GM12865 (cell line): Measurements from ENCODE around the gene TNIK.

Experiments
- DNase-seq: peaks from one replicate; pipeline ENCODE4 v3.0.0; 2010; ENCODE audit warnings: low read depth
- H3K4me3 ChIP-seq: 2 replicates; pipeline ENCODE4 v1.5.1; 2011; ENCODE audit warnings: mild to moderate bottlenecking, low read depth, low read length, control low read depth
- TF ChIP-seq, protein P1 (sequence below): IDR thresholded peaks from 2 replicates; pipeline ENCODE4 v1.5.1; 2011; ENCODE audit warnings: low read length, control low read depth, low read depth, inconsistent platforms; ENCODE audit not compliant: insufficient read depth; ENCODE audit errors: missing control alignments

Gene TNIK

DNA sequence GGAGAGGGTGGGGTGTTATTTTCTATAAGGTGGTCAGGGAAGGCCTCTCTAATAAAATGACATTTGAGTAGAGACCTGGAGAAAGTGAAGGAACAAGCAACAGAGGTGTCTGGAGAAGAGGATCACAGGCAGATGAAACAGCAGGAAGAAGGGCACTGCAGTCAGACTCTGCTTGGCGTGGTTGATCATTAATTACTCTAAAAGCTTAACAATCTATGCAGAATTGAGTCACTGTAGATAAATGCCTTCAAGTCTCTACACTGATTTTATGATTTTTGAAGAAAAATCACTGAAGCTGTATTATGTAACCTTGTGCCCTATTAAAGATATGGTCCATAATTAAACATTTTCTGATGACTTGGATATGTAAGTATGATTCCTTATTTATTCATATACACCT lies 114.2 kb downstream of the TNIK start:
- TF ChIP-seq, protein P1, sequence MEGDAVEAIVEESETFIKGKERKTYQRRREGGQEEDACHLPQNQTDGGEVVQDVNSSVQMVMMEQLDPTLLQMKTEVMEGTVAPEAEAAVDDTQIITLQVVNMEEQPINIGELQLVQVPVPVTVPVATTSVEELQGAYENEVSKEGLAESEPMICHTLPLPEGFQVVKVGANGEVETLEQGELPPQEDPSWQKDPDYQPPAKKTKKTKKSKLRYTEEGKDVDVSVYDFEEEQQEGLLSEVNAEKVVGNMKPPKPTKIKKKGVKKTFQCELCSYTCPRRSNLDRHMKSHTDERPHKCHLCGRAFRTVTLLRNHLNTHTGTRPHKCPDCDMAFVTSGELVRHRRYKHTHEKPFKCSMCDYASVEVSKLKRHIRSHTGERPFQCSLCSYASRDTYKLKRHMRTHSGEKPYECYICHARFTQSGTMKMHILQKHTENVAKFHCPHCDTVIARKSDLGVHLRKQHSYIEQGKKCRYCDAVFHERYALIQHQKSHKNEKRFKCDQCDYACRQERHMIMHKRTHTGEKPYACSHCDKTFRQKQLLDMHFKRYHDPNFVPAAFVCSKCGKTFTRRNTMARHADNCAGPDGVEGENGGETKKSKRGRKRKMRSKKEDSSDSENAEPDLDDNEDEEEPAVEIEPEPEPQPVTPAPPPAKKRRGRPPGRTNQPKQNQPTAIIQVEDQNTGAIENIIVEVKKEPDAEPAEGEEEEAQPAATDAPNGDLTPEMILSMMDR: no peak
- H3K4me3 ChIP-seq: no peak overlapping the region
- no peak for DNase-seq

DNA sequence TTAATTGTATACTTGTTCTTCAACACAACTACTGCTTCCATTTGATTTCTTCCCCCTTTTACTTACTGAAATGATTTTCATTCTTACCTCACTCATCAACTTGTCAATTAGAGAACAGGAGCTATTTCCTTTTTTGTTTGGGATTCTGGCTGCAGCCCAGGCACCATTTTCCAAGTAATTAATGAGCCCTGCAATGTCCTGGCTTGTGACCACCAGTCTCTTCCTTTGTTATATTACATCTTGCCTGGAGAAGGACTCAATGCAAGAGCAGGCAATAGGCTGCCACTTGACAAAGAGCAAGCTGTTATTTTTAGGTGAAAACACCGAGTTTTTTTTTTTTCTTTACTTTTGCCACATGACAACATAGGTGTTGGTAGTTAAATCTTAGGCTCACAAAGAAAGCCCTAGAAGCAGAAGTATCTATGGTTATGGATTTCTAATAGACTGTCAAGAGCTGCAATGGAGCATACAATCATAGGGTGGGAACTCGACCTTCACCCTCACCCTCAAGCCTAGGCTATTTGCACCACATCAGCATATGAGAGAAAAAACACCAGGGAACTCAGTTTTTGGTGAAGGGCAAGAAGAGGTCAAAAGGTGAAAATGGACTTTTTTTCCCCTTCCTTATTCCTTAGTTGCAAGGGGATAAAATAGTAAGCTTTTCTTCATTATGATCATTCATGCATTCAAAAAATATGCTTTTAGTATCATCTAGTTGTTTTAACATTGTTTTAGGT lies 114.9 kb downstream of the TNIK start:
- no peak overlapping the region for H3K4me3 ChIP-seq
- TF ChIP-seq, protein P1: no peak
- no peak for DNase-seq

DNA sequence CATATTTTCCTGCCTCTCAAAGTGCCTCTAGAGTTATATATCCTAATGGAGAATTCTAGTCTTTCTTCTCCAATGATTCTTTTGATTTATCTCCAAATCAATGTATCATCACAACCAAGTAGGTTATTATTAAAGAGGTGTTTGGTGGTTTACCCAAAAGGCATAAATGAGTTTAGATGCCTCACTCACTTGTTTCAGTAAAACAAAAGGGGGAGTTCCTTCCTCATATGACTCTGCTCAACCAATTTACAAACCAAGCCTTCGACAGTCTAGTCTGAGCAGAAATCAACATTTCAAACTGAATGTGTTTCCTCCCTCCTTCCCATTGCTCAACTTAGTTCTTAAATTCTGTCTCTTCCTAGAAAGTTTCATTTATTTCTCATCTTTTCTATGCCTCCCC lies 116.5 kb downstream of the TNIK start:
- DNase-seq: peak; percentile 34
- no peak overlapping the region for H3K4me3 ChIP-seq
- TF ChIP-seq, protein P1: no peak

DNA sequence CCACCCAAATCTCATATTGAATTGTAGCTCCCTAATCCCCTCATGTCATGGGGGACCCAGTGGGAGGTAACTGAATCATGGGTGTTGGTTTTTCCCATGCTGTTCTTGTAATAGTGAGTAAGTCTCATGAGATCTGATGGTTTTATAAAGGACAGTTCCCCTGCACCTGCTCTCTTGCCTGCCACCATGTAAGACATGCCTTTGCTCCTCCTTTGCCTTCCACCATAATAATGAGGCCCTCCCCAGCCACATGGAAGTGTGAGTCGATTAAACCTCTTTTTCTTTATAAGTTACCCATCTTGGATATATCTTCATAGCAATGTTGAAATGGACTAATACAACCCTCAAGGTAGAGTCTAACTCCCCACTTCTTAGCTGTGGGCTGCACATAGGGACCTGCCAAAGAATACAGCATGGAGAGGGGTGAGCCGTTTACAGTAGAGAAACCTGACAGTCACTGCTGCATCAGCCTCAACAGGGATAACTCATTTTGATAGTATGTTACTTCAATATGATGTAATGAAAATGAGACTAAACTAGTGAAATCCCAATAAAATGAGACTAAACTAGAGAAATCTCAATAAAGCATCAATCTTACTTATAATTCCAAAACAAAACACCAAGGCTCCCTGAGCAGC lies 117.3 kb downstream of the TNIK start:
- TF ChIP-seq, protein P1: no peak
- no peak overlapping the region for H3K4me3 ChIP-seq
- DNase-seq: no peak

DNA sequence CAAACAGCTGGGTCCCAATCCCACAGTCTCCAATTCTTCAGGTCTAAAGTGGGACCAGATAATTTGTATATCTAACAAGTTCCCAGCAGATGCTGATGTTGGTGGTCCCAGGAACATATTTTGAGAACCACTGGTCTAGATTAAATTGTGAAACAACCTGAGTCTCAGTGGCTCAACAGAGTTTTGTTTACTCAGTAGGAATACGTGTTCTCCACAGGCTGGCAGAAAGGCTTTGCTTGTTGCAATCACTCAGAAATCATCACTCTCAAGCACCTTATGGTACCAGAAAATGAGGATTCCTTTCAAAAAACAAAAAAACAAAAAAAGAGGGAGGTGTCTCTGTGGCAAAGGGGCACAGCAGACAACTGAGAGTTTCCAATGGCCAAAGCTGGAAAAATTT lies 118.0 kb downstream of the TNIK start:
- TF ChIP-seq, protein P1: no peak
- no peak for DNase-seq
- no peak overlapping the region for H3K4me3 ChIP-seq

DNA sequence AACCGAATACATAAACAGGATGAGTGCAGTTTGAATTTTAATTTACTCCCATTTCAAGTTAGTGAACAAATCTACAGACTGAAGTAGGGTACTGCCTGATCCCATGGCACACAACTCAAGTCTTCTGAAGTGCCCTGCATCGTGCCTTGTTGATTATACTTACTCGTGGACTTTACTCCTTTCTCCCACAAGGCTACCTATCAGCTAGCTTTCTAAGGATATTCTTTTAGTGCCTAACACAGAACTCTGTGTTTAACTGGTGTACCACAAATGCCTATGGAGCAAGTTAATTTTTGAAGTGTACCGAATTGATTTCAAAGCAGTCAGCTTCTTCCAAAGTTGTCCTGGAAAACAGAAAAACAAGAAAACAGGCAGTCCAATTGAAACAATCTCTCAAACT lies 119.8 kb downstream of the TNIK start:
- H3K4me3 ChIP-seq: no peak overlapping the region
- no peak for DNase-seq
- TF ChIP-seq, protein P1: no peak
